ENCODE measurements around the gene PDE12. TPM values are rescaled to one million over a fixed set of nuclear protein-coding genes. Genes with fewer than 3 reads are reported as not detected.
A peak's percentile ranks its signal among the peaks of the same experiment; 100 is the strongest.
"Not testable (repeated sequence)": the region's sequence is repeated elsewhere in the genome, so short reads cannot be mapped to it uniquely, and the experiment has no call there.

PDE12 gene
- total RNA-seq, 1 donor from 2014 or later = 17.5 TPM

DNA sequence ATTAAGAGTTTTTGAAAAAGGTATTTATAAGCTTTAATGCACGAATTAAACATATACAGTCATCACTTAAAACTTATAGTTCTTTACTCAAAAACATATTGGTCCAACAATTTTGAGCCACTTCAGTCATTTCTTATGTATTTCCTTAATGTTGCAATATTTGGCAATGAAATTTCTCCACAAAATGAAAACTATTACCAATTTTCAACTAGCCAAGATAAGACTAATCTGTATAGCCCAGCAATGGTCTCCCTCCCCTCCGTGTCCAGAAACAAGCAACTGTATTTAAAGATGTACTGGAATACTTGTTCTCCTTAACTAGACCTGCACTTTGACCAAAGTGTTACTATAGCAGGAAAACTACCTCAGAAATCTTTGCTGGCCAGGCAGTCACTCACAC lies 31.8 kb downstream of the PDE12 start:
- no peak for ATAC-seq

DNA sequence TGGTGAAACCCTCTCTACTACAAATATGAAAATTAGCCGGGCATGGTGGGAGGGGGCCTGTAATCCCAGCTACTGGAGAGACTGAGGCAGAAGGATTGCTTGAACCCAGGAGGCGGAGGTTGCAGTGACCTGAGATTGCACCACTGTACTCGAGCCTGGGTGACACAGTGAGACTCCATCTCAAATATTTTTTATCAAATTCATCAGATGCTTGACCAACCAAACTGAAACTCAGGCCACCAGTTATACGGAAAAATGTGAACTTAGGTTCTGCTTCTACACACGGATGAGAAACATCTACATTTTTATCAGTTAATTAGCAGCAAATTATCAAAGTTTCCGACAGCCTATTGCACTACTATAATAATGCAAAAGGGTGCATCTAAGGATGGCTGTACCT lies 36.2 kb downstream of the PDE12 start:
- no peak for ATAC-seq

DNA sequence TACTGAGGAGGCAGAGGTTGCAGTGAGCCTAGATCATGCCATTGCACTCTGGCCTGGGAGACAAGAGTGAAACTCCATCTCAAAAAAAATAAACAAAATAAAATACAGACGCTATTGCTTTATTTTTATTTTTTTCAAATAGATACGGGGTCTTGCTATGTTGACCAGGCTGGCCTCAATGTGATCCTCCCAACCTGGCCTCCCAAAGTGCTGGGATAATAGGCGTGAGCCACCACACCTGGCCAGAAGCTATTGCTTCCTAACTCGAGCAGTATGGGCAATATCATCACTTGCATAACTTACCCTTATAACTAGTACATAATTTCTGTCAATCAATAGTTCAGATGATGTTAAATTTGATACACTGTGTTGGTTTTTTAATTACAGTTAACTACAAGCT lies 38.1 kb downstream of the PDE12 start:
- no peak for ATAC-seq

GRCh38 chr3:57594576-57594975 lies 38.5 kb downstream of the PDE12 start:
- ATAC-seq = no peak

- peak; percentile 41 for ATAC-seq
Observed at GRCh38 chr3:57596495-57597126, 40.5 kb downstream of the PDE12 start.

DNA sequence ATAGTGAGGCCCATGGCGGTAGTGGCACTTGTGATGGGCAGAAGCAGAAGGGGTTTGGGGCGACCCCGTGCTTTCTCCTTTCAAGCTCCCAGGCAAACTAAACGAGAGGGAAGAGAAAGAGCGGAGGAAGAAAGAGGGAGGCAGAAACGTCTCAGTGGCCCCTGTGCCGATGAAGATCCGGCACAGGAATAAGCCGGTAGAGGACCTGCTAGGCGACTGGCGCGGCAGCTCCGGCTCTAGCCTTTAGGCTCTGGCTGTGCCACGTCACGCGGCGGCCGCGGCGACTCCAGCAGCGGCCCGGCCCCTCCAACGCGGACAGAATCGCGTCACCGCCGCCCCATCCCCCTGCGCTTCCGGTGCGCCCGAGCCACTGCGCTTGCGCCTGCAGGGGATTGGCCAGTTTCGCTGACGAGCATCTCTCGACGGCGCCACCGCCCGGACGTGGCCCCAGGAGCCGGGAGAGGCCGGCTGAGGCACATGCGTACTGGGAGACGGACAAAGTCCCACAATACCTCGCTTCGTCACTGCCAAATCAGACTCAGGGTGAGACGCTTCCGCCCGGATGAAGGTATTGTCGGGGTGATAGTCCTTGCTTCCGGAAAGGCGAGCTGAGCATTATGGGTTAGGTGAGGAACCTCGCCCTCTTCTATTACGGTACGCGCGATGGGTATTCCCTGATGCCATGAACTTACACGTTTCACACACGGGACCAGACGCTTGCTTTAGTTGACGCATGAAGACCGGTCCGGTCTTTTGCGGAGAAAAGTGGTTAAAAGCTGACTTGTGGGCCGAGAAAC lies 41.3 kb downstream of the PDE12 start, which contains the start of gene ARF4:
Gene ARF4, minus strand, starts transcription at position 218 of the 797 bp plus-strand sequence. Its CDS starts 204 bp downstream, at position 14.
- peak; percentile 97 for ATAC-seq

- ATAC-seq = no peak
Observed at GRCh38 chr3:57598765-57599360, 42.8 kb downstream of the PDE12 start.

GRCh38 chr3:57600195-57600594 lies 44.1 kb downstream of the PDE12 start:
- ATAC-seq = no peak

GRCh38 chr3:57604971-57605370 lies 48.9 kb downstream of the PDE12 start:
- ATAC-seq = no peak

GRCh38 chr3:57605683-57606082 lies 49.6 kb downstream of the PDE12 start:
- no peak for ATAC-seq

DNA sequence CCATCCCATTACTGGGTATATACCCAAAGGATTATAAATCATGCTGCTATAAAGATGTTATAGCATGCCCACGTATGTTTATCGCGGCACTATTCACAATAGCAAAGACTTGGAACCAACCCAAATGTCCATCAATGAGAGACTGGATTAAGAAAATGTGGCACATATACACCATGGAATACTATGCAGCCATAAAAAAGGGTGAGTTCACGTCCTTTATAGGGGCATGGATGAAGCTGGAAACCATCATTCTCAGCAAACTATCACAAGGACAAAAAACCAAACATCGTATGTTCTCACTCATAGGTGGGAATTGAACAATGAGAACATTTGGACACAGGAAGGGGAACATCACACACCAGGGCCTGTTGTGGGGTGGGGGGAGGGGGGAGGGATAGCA lies 55.8 kb downstream of the PDE12 start:
- not testable (repeated sequence) for ATAC-seq

- ATAC-seq = no peak
Observed at GRCh38 chr3:57616233-57616632, 60.2 kb downstream of the PDE12 start.

Other genes with a start within 250 kb of the PDE12 start
- 0.08 TPM for gene DNAH12, start 11.9 kb upstream of the PDE12 start, total RNA-seq
- gene ARF4, start 41.1 kb downstream of the PDE12 start, total RNA-seq = 72.1 TPM
- 23.5 TPM for gene DENND6A, start 136.8 kb downstream of the PDE12 start, total RNA-seq
- gene SLMAP, start 200.0 kb downstream of the PDE12 start, total RNA-seq = 57.1 TPM